Measurements from ENCODE around the gene FAM227B. TPM values are rescaled to one million over a fixed set of nuclear protein-coding genes. Genes with fewer than 3 reads are reported as not detected.

The FAM227B gene
- total and polyA plus RNA-seq, 2 of the 13 experiments (the other 11 are each of a cell fraction or from before 2014, with no cell fraction given) = 1.9 to 2.6 TPM

GRCh38 chr15:49421991-49422390 lies 198.6 kb downstream of the FAM227B start (continued):
- TF ChIP-seq HNF1B (CRISPR knock-in tag; IDR thresholded peaks at IDR 0.05) = no peak
- no peak for TF ChIP-seq ELK4 (CRISPR knock-in tag; IDR thresholded peaks at IDR 0.05; ENCODE audit: borderline replicate concordance)
- no peak for TF ChIP-seq TOPORS (CRISPR knock-in tag; IDR thresholded peaks at IDR 0.05)
- TF ChIP-seq, protein P1, sequence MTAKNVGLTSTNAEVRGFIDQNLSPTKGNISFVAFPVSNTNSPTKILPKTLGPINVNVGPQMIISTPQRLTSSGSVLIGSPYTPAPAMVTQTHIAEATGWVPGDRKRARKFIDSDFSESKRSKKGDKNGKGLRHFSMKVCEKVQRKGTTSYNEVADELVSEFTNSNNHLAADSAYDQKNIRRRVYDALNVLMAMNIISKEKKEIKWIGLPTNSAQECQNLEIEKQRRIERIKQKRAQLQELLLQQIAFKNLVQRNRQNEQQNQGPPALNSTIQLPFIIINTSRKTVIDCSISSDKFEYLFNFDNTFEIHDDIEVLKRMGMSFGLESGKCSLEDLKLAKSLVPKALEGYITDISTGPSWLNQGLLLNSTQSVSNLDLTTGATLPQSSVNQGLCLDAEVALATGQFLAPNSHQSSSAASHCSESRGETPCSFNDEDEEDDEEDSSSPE (CRISPR knock-in tag; IDR thresholded peaks at IDR 0.05) = no peak
- TF ChIP-seq, protein P2, sequence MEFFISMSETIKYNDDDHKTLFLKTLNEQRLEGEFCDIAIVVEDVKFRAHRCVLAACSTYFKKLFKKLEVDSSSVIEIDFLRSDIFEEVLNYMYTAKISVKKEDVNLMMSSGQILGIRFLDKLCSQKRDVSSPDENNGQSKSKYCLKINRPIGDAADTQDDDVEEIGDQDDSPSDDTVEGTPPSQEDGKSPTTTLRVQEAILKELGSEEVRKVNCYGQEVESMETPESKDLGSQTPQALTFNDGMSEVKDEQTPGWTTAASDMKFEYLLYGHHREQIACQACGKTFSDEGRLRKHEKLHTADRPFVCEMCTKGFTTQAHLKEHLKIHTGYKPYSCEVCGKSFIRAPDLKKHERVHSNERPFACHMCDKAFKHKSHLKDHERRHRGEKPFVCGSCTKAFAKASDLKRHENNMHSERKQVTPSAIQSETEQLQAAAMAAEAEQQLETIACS (CRISPR knock-in tag; IDR thresholded peaks at IDR 0.05) = peak; percentile 98
- TF ChIP-seq ZFP36L1 (CRISPR knock-in tag; IDR thresholded peaks at IDR 0.05) = no peak
- peak; percentile 74 for TF ChIP-seq STAG1 (CRISPR knock-in tag; IDR thresholded peaks at IDR 0.05)
- TF ChIP-seq TCF12 (IDR thresholded peaks at IDR 0.05) = no peak
- TF ChIP-seq TCF12 (CRISPR knock-in tag; IDR thresholded peaks at IDR 0.05) = no peak
- TF ChIP-seq, protein P3, sequence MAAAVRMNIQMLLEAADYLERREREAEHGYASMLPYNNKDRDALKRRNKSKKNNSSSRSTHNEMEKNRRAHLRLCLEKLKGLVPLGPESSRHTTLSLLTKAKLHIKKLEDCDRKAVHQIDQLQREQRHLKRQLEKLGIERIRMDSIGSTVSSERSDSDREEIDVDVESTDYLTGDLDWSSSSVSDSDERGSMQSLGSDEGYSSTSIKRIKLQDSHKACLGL (CRISPR knock-in tag; IDR thresholded peaks at IDR 0.05) = no peak
- peak; percentile 72 for TF ChIP-seq CTCF (CRISPR knock-in tag; IDR thresholded peaks at IDR 0.05)

Data from HepG2 (cell line).